ENCODE measurements around the gene ADCYAP1. TPM values are rescaled to one million over a fixed set of nuclear protein-coding genes. Genes with fewer than 3 reads are reported as not detected.

Gene ADCYAP1
- total RNA-seq, 4 donors from 2014 or later: 0.32 to 4.6 (median 0.83) TPM

- TF ChIP-seq CTCF (IDR thresholded peaks at IDR 0.05): no peak
- DNase-seq (ENCODE audit: low spot score) (no peak), ATAC-seq (ENCODE audit: low FRiP score) (no peak)
Measured at GRCh38 chr18:905307-905947, 756 bp downstream of the ADCYAP1 start.

GRCh38 chr18:905948-906415 lies 1.3 kb downstream of the ADCYAP1 start:
- ATAC-seq (ENCODE audit: low FRiP score) (no peak), DNase-seq (ENCODE audit: low spot score) (no peak)
- no peak for TF ChIP-seq CTCF (IDR thresholded peaks at IDR 0.05)

- ATAC-seq (ENCODE audit: low FRiP score): no peak
- no peak for DNase-seq (ENCODE audit: low spot score)
- no peak for TF ChIP-seq CTCF (IDR thresholded peaks at IDR 0.05)
Measured at GRCh38 chr18:906416-907114, 1.9 kb downstream of the ADCYAP1 start.

GRCh38 chr18:907115-907884 lies 2.6 kb downstream of the ADCYAP1 start:
- no peak for TF ChIP-seq CTCF (IDR thresholded peaks at IDR 0.05)
- peak; percentile 23 for ATAC-seq (ENCODE audit: low FRiP score)
- no peak for DNase-seq (ENCODE audit: low spot score)

- no peak for TF ChIP-seq CTCF (IDR thresholded peaks at IDR 0.05)
- peak; percentile 20 for ATAC-seq (ENCODE audit: low FRiP score)
- no peak for DNase-seq (ENCODE audit: low spot score)
Measured at GRCh38 chr18:907885-908757, 3.5 kb downstream of the ADCYAP1 start.
